LNCaP clone FGC (cell line): ENCODE measurements around the gene ATOH8.

Source experiments
- DNase-seq: peaks from one replicate; pipeline ENCODE4 v3.0.0-alpha.2; 2011; ENCODE audit warnings: low read depth
- H3K4me3 ChIP-seq: 2 replicates; pipeline ENCODE4 v1.5.1; 2011; ENCODE audit warnings: mild to moderate bottlenecking, low read depth, low read length, control low read depth
- TF ChIP-seq, protein P1 (sequence below): IDR thresholded peaks from 2 replicates; pipeline ENCODE4 v1.5.1; 2012; ENCODE audit warnings: mild to moderate bottlenecking; ENCODE audit not compliant: control insufficient read depth, insufficient read depth; ENCODE audit errors: extremely low read depth

The ATOH8 gene

DNA sequence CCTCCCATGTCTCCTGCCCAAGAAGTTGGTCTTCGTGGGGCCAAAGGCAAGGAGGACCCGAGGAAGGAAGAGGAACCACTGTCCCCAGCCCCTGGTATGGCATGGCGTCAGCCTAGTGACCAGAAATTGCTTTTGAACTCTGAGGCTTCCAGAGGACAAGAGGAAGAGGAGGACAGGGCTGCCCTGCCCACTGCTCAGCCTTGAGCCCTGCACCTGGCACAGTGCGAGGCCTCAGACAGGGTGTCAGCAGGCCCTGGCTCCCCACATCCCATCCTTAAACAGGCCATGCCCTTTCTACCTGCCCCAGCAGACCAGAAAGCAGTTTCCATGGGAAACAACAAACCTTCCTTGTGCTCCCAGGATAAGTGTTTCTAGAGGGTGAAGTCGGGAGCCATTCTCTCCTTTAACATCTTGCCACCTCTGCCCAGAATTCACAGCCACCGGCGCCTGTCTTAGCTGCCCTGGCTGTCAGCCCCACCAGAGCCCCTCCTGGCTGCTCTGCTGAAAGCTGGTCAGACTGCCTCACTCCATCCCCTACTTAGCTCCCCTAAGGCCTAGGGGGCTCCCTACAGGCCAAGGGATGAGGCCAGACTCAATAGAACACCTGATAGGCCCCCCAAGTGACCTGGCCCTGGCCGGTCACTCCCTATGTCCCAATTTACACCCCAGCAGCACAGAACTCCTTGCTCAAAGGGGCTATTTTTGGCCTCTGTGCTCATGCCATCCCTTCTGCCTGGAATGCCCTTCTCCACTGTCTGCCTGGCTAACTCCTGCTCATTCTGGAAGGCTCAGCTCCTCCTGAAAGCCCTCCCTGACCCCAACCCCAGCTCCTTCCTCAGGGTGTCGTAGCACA lies 20.6 kb downstream of the ATOH8 start:
- no peak for DNase-seq
- no peak overlapping the region for H3K4me3 ChIP-seq
- TF ChIP-seq, protein P1, sequence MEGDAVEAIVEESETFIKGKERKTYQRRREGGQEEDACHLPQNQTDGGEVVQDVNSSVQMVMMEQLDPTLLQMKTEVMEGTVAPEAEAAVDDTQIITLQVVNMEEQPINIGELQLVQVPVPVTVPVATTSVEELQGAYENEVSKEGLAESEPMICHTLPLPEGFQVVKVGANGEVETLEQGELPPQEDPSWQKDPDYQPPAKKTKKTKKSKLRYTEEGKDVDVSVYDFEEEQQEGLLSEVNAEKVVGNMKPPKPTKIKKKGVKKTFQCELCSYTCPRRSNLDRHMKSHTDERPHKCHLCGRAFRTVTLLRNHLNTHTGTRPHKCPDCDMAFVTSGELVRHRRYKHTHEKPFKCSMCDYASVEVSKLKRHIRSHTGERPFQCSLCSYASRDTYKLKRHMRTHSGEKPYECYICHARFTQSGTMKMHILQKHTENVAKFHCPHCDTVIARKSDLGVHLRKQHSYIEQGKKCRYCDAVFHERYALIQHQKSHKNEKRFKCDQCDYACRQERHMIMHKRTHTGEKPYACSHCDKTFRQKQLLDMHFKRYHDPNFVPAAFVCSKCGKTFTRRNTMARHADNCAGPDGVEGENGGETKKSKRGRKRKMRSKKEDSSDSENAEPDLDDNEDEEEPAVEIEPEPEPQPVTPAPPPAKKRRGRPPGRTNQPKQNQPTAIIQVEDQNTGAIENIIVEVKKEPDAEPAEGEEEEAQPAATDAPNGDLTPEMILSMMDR, result no peak

DNA sequence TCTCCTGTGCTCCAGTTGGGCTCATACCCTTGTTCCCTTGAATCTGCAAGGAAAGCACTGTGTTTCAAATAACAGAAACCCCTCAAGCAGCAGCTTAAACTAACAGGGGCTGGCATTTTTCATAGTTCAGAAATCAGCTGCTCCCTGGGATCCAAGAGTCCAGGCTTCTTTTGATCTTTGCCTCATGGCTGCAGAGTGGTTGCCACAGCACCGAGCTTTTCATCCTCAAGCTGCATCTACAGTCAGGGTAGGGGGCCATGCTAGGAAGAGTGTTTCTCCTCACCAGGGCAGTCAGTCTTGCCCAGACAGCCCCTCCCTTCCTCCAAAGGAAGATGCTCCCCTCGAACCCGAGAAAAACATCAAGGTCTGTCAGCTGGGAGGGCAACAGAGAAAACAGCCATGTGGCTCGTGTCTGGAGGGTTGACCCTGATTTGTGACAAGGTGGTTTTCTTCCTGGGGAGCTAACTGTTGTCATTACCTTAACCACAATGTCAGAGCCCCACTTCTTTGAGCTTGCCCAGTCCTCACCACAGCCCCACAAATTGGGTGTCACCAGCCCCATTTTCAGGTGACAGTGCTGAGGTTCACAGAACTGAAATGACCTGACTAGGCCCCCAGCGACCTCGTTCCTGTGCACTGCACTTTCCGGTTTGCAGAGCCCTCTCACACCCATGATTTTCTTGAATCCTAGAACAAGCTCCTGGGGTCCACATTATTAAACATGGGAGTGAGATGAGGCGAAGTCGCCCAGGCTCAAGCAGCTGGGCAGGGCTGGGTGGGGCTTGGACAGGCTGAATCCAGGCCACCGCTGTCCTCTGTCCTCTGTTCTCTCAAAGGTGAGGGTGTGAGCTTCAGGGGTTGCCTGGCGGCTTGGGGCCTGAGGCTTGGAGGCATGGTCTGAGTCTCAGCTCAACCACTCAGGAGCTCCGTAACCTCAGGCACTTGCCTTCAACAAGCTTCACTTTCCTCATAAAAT lies 21.9 kb downstream of the ATOH8 start:
- no peak overlapping the region for H3K4me3 ChIP-seq
- TF ChIP-seq, protein P1, result no peak
- DNase-seq, result no peak

DNA sequence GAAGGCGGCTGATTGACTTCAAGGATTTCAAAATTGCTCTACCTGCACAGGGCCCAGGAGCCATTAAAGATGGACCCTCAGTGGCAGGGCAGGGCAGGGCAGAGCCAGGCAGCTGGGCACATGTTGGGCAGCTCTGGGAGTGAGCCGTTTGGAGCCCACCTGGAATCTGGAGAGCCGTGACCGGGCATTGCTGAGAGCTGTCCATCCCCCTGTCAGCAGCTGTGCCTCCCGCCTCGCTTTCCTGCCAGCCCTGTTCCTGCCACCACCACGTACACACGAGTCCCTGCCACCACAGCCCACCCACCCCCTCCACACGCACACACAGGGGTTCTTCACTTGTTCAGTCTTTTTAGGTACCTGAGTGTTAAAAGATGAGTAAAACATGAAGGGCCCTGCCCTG lies 22.9 kb downstream of the ATOH8 start:
- no peak for DNase-seq
- TF ChIP-seq, protein P1, result no peak
- H3K4me3 ChIP-seq, result no peak overlapping the region

DNA sequence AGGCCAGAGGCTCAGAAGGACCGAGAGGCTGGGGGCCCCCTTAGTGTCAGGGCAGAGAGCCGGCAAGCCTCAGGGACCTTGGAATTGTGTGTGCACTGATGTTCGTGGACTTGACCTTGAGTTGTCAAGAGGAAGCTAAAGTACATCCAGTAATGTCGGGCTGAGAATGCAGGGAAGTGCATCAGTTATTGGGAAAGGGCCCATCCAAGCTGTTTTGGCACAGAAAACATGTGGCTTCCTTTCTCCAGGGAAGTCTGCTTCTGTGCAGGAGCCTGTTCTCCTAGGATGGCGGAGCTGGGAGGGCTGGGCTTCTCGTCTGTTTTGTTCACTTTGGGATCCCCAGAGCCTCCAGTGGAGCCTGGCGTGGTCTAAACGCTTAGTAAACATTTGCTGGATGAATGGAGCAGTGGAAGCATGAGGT lies 23.7 kb downstream of the ATOH8 start:
- DNase-seq, result no peak
- TF ChIP-seq, protein P1, result no peak
- H3K4me3 ChIP-seq, result no peak overlapping the region

DNA sequence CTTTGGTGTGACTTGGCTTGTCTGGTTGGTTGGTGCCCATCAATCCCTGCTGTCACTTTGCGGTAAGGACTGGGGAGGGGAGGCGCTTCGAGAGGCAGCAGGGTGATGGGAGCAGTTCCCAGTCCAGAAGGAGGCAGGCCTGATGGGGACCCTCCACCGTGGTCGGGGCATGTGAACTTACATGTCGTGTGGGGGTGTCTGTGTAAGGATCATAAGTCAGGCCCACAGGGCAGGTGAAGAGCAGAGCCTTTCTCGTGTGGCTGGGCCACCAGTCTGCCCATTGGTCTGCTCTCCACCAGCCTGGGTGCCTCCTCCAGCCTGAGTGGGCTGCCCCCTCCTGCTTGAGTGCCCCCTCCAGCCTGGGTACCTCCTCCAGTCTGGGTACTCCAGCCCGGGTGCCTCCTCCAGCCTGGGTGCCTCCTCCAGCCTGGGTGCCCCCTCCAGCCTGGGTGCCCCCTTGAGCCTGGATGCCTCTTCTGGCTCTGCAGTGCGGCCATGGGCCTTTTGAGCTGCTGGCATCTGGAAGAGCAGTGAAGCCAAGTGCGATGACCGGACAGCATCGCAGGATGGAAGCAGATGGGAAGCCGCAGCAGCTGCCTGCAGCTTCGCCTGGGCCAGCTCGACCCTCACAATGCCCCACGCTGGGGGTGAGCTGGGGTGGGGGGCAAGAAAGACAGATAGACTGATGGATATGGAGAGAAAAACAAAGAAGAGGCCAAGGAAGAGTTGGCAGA lies 25.0 kb downstream of the ATOH8 start:
- no peak overlapping the region for H3K4me3 ChIP-seq
- TF ChIP-seq, protein P1, result no peak
- no peak for DNase-seq

DNA sequence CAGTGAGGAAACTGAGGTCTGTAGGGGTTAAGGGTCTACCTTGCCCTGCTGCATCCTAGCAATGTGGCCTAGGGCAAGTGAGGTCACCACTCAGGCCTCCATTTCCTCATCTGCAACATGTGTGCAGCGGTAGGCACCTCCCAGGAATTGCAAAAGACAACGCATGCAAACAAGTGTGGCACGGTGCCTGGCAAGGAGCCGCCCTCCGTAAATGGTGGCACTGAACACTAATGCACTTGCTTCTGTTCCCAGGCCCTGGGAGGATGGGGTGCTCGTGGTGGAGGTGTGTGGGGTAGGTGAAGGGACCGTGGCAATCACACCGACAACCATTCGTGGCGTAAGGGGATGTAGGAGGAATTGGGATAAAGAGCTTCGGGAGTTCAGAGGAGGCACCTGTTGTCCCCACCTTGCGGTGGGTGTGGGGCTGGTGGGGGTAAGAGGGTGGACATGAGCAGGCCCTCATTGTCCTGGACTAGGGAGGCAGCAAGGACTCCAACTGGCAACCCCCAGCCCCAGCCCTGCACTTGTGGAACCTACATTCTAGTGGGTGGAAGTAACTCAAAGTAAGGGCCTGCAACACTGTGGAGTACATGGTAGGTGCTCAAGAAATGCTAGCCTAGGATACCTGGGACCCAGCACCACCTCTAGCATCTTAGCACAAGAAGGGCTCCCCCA lies 26.0 kb downstream of the ATOH8 start:
- H3K4me3 ChIP-seq, result no peak overlapping the region
- DNase-seq, result no peak
- TF ChIP-seq, protein P1, result no peak
